Right forelimb (tissue), 1 donor: ENCODE data around the gene RIPK1.
"Not testable (repeated sequence)": the region's sequence is repeated elsewhere in the genome, so short reads cannot be mapped to it uniquely, and the experiment has no call there.

ENCODE experiments used
- DNase-seq: peaks from one replicate; pipeline ENCODE4 v3.0.0-alpha.2; 2018

Gene RIPK1

DNA sequence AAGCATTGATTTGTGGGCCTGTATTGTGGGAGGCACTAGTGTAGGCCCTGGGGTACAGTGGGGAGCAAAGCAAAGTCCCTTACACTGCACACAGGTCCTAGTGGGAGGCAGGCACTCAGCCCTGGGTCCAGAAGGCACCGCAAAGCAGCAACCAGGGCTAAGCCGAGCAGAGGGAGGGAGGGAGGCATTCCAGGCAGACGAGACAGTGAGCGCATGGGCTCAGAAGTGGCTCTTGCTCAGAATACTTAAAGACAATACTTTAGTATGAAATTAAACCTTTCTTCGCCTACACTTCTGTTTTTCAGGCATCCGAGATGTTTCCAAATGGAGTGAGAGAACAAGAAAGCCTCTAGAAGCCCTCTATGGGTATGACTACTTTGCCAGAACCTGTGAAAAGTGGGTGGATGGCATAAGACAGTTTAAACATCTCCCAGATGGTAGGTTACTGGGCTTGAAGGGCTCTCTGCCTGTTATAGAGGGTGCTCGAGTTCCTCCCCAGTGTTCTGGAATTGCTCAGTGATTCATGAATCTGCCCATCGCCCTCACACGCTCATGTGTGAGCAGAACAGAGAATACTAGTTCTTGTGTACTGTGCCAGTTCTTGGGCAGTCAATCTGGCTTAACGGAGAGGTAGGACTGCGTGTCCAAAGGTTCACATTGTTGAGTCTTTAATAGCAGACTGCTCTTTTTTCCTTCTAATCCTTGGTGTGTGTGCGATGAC, 68.9 kb downstream of the RIPK1 start:
- DNase-seq = no peak

- DNase-seq = not testable (repeated sequence)
Measured at GRCh38 chr6:3137873-3138272, 69.6 kb downstream of the RIPK1 start.

DNA sequence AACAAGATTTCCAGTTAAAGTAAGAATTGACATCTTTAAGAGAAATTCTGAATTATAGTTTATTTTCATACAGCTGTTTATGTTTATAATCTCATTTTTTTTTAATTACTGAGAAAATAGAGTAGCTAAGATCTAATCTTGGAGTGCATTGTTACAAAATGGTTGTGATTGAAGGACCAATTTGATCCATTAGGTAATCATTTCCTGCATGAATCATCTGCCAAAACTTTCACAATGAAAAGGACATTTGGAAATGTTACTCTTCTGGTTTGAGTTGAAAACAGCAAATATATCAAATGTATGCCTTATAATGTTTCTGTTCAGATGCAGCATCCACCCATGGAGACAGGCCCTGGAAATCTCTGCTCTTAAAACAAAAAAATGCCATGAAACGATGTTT, 70.0 kb downstream of the RIPK1 start:
- DNase-seq = no peak

GRCh38 chr6:3139090-3139903, 71.0 kb downstream of the RIPK1 start:
- DNase-seq = peak; percentile 57

- no peak for DNase-seq
Measured at GRCh38 chr6:3140201-3140600, 71.9 kb downstream of the RIPK1 start.

- no peak for DNase-seq
Measured at GRCh38 chr6:3142536-3142935, 74.2 kb downstream of the RIPK1 start.

- no peak for DNase-seq
Measured at GRCh38 chr6:3143158-3143557, 74.9 kb downstream of the RIPK1 start.

- no peak for DNase-seq
Measured at GRCh38 chr6:3144571-3144970, 76.3 kb downstream of the RIPK1 start.

- no peak for DNase-seq
Measured at GRCh38 chr6:3147914-3148757, 79.8 kb downstream of the RIPK1 start.

DNA sequence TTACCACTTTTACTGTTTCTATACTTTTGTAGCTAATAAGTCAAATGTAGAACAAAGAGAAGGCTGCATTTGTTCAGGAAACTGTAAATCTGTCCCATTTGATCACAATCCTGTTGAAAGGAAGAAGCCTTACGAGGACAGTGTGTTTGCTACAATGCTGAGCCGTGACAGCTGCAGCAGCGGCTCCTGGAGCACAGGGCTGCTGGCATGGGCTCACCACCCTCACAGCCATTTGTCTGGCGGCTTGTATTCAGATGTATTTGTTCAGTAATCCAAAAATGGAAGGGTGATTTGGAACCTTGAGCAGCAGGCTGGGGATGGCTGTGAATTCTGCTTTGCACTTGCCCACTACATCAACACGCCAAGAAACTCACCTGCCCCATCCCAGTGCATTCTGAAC, 83.4 kb downstream of the RIPK1 start:
- peak; percentile 60 for DNase-seq

GRCh38 chr6:3152689-3153088, 84.4 kb downstream of the RIPK1 start:
- DNase-seq = no peak

GRCh38 chr6:3155416-3155815, 87.1 kb downstream of the RIPK1 start:
- DNase-seq = not testable (repeated sequence)

- peak; percentile 58 for DNase-seq
Measured at GRCh38 chr6:3156184-3157130, 88.2 kb downstream of the RIPK1 start.

GRCh38 chr6:3157131-3157933, 89.0 kb downstream of the RIPK1 start, which contains the start of gene TUBB2A:
TSS of gene TUBB2A (minus strand) at chr6:3157544. CDS start at chr6:3157463, 81 bp downstream.
- peak; percentile 94 for DNase-seq

- DNase-seq = no peak
Measured at GRCh38 chr6:3159805-3160781, 91.8 kb downstream of the RIPK1 start.

DNA sequence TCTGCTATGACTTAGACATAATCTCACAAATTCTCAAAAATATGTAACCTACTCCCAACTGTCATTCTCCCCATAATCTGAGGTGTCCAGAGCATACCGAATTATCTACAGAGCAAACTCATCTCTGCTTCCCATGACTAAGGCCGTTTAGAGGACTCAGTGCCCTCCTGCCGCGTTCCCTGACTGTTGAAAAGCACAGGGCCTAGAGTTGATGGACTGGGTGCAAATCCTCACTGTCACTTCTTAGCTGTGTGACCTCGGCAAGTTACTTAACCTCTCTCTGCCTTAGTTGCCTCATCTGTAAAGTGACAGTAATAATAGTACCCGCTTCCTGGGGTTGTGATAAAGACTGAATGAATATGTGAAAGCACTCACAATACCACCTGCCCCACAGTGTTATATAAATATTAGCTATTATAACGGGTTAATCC, 93.8 kb downstream of the RIPK1 start:
- DNase-seq = no peak

GRCh38 chr6:3162565-3163247, 94.4 kb downstream of the RIPK1 start:
- DNase-seq = peak; percentile 84

- DNase-seq = peak; percentile 54
Measured at GRCh38 chr6:3163248-3163594, 94.9 kb downstream of the RIPK1 start.

- DNase-seq = no peak
Measured at GRCh38 chr6:3164388-3164787, 96.1 kb downstream of the RIPK1 start.
